ENCODE results near the gene MBOAT2.

MBOAT2 gene

DNA sequence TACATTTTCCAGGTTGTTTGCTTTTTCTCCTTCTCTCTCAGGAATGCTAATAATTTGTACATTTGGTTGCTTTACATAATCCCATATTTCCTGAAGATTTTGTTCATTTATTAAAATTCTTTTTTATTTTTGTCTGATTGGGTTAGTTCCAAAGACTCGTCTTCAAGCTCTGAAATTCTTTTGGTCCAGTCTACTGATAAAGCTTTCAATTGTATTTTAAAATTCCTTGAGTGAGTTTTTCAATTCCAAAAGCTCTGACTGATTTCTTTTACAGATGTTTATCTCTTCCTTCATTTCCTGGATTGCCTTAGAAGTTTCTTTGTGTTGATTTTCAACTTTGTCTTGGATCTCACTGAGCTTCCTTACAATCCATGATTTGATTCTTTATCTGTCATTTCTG is 50.0 kb downstream of the MBOAT2 start:
- Histone ChIP-seq H3K27ac (ENCODE audit: low read depth, low read length) (no peak overlapping the region), H3K27me3 (ENCODE audit: low read length) (no peaks in the 10 kb centered on the region), H3K9me3 (ENCODE audit: insufficient read depth, low read length) (no peaks in the 10 kb centered on the region; the same call in 1 of the 2 replicates), H3K9me2 (replicated peaks; ENCODE audit: insufficient read depth, low read length) (no peaks in the 10 kb centered on the region), H4K20me1 (ENCODE audit: low read depth, low read length) (no peaks in the 10 kb centered on the region), H2AFZ (ENCODE audit: low read depth, low read length, severe bottlenecking) (no peak overlapping the region), H3K36me3 (ENCODE audit: low read length) (no peaks in the 10 kb centered on the region), H3K79me2 (ENCODE audit: insufficient read depth, low read length) (no peaks in the 10 kb centered on the region), H3K9ac (ENCODE audit: low read length) (no peak overlapping the region), H3F3A (ENCODE audit: insufficient read depth) (no peaks in the 10 kb centered on the region), H3K4me2 (ENCODE audit: low read depth, low read length, poor library complexity, severe bottlenecking) (no peak overlapping the region), H3K4me3 (ENCODE audit: insufficient read depth, low read length, poor library complexity, severe bottlenecking) (no peak overlapping the region)
- TF ChIP-seq CTCF (IDR thresholded peaks at IDR 0.05; ENCODE audit: insufficient read depth, low read length, poor library complexity, severe bottlenecking) = no peak
- no peak for TF ChIP-seq EZH2phosphoT487 (conservative IDR thresholded peaks at IDR 0.05; ENCODE audit: low read length)

DNA sequence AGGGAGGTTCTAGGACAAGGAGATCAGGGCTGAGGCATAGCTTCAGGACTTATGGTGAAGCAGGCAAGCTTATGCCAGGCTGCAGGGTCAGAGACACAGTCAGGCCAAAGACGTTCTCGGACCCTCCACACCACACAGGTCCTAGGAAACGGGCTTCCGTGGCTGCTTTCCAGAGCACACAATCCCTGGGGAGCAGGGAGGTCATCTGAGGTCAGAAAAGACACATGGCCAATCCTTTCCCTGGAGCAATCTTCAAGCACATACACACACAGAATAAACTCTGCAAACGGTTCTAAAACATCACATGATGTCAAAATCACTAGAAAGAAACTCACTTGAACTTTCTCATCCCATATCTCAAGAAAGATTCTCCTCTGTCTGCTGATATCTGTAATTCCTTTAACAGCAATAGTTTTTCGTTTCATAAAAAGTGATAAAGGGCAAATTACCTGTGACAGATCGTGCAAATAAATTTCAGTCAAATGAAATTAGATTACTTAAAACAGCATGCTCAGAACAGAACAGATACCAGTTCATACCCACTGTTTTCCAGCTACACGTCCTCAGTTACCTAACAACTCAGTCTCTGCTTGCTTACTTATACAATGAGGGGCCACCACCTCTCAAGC is 63.9 kb downstream of the MBOAT2 start:
- Histone ChIP-seq H3K4me2 (ENCODE audit: low read depth, low read length, poor library complexity, severe bottlenecking) (no peak overlapping the region), H3K9me2 (replicated peaks; ENCODE audit: insufficient read depth, low read length) (no peaks in the 10 kb centered on the region), H3K27me3 (ENCODE audit: low read length) (peaks cover 3% of the 10 kb centered on the region; the same call in 1 of the 2 replicates), H3F3A (ENCODE audit: insufficient read depth) (no peaks in the 10 kb centered on the region), H3K79me2 (ENCODE audit: insufficient read depth, low read length) (no peaks in the 10 kb centered on the region), H3K4me3 (ENCODE audit: insufficient read depth, low read length, poor library complexity, severe bottlenecking) (no peak overlapping the region), H3K27ac (ENCODE audit: low read depth, low read length) (no peak overlapping the region), H2AFZ (ENCODE audit: low read depth, low read length, severe bottlenecking) (no peak overlapping the region), H3K36me3 (ENCODE audit: low read length) (no peaks in the 10 kb centered on the region), H4K20me1 (ENCODE audit: low read depth, low read length) (no peaks in the 10 kb centered on the region), H3K9me3 (ENCODE audit: insufficient read depth, low read length) (no peaks in the 10 kb centered on the region), H3K9ac (ENCODE audit: low read length) (no peak overlapping the region)
- TF ChIP-seq EZH2phosphoT487 (conservative IDR thresholded peaks at IDR 0.05; ENCODE audit: low read length) (no peak), CTCF (IDR thresholded peaks at IDR 0.05; ENCODE audit: insufficient read depth, low read length, poor library complexity, severe bottlenecking) (no peak)

DNA sequence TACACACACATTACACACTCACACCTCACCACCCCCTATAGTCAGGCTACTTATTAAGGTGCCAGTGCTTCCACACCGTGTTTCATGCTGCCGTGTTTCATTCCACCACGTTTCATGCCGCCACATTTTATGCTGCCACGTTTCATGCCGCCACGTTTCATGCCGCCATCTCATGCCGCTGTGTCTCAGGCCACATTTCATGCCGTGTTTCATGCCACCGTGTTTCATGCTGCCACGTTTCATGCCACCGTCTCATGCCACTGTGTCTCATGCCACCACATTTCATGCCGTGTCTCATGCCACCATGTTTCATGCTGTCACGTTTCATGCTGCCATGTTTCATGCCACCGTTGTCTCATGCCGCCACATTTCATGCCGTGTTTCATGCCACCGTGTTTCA is 65.1 kb downstream of the MBOAT2 start:
- no peaks in the 10 kb centered on the region for H4K20me1 ChIP-seq (ENCODE audit: low read depth, low read length)
- TF ChIP-seq CTCF (IDR thresholded peaks at IDR 0.05; ENCODE audit: insufficient read depth, low read length, poor library complexity, severe bottlenecking) (no peak), EZH2phosphoT487 (conservative IDR thresholded peaks at IDR 0.05; ENCODE audit: low read length) (no peak)

More for the DNA sequence above, 65.1 kb downstream of the MBOAT2 start:
- Histone ChIP-seq H3K27me3 (ENCODE audit: low read length) (peaks cover 3% of the 10 kb centered on the region; the same call in 1 of the 2 replicates), H3K4me3 (ENCODE audit: insufficient read depth, low read length, poor library complexity, severe bottlenecking) (no peak overlapping the region), H3K4me2 (ENCODE audit: low read depth, low read length, poor library complexity, severe bottlenecking) (no peak overlapping the region), H3K9me3 (ENCODE audit: insufficient read depth, low read length) (no peaks in the 10 kb centered on the region), H3K9me2 (replicated peaks; ENCODE audit: insufficient read depth, low read length) (no peaks in the 10 kb centered on the region), H3K27ac (ENCODE audit: low read depth, low read length) (no peak overlapping the region), H3K9ac (ENCODE audit: low read length) (no peak overlapping the region), H3K36me3 (ENCODE audit: low read length) (no peaks in the 10 kb centered on the region), H3F3A (ENCODE audit: insufficient read depth) (no peaks in the 10 kb centered on the region), H3K79me2 (ENCODE audit: insufficient read depth, low read length) (no peaks in the 10 kb centered on the region), H2AFZ (ENCODE audit: low read depth, low read length, severe bottlenecking) (no peak overlapping the region)

Data from SU-DHL-6 (cell line).